Measurements from ENCODE around the gene PRRG4.

GRCh38 chr11:32827276-32827675 lies 2.5 kb upstream of the PRRG4 start:
- TF ChIP-seq CTCF (IDR thresholded peaks at IDR 0.05 in 8 of 11, conservative IDR thresholded peaks at IDR 0.05 in 3 of 11), result no peak
- no peak for TF ChIP-seq POLR2AphosphoS5 (IDR thresholded peaks at IDR 0.05)
- no peak for TF ChIP-seq POLR2A (IDR thresholded peaks at IDR 0.05)

All from spleen (tissue), 7 donors.